Transverse colon (tissue), 4 donors: Measurements from ENCODE around the gene SHLD1. TPM values are rescaled to one million over a fixed set of nuclear protein-coding genes. Genes with fewer than 3 reads are reported as not detected.

Experiments
- DNase-seq: peaks from one replicate; pipeline ENCODE4 v3.0.0-alpha.2; 2019
- H3K27ac ChIP-seq, 4 donors: fragments of 200-600 bp; sonication (generic); 2 replicates each; pipeline ENCODE4 v1.5.1; 2016 to 2018; ENCODE audit warnings: inconsistent platforms in 4 of 4
- H3K27me3 ChIP-seq: fragments of 200-600 bp; sonication (generic); 2 replicates; pipeline ENCODE4 v1.5.1; 2017; ENCODE audit warnings: inconsistent platforms
- H3K36me3 ChIP-seq, 4 donors: fragments of 200-600 bp; sonication (generic); 2 replicates each; pipeline ENCODE4 v1.5.1; 2017 to 2019; ENCODE audit warnings: inconsistent platforms in 4 of 4
- H3K4me1 ChIP-seq, 4 donors: fragments of 200-600 bp; sonication (generic); 2 replicates each; pipeline ENCODE4 v1.5.1; 2017 to 2020; ENCODE audit warnings: inconsistent platforms in 4 of 4
- H3K4me3 ChIP-seq, 4 donors: fragments of 200-600 bp; sonication (generic); 1 replicate in 1 of 4; 2 replicates in 3 of 4; pipeline versions ENCODE4 v1.5.1 to v1.6.1; 2017 to 2019; ENCODE audit warnings: inconsistent platforms in 4 of 4
- H3K9me3 ChIP-seq, 2 donors: fragments of 200-600 bp; sonication (generic); 2 replicates each; pipeline ENCODE4 v1.5.1; 2017 to 2019; ENCODE audit warnings: inconsistent platforms in 2 of 2
- EP300 ChIP-seq: sonication (generic); formaldehyde crosslinking; IDR thresholded peaks from one replicate; pipeline ENCODE4 v1.6.1; 2017; ENCODE audit warnings: antibody characterized with exemption, low read depth
- POLR2A ChIP-seq: fragments of 450-650 bp; IDR thresholded peaks from one replicate; pipeline ENCODE4 v1.6.1; 2016; ENCODE audit warnings: antibody characterized with exemption, mild to moderate bottlenecking, moderate library complexity
- POLR2AphosphoS5 ChIP-seq, 3 donors: sonication (generic); formaldehyde crosslinking; IDR thresholded peaks; one replicate each; pipeline ENCODE4 v1.6.1; 2016; ENCODE audit warnings: antibody characterized with exemption in 3 of 3
- WGBS, 2 donors: methylation state at CpG; one replicate each; pipeline ENCODE4 v1.1.5; 2018; ENCODE audit warnings: low coverage in 1 of 2; 5-methylcytosine and 5-hydroxymethylcytosine counted together
- in situ Hi-C, 4 donors: fragments of 200-750 bp; cut with MboI; loops; one replicate each; pipeline versions ENCODE4 v1.15.0 to v1.15.1; 2017; ENCODE audit warnings: low sequenced_read_pairs in 3 of 4, low pct_ligation_motif_present in 1 of 4, low pct_unique_long_range_greater_than_20kb in 1 of 4
- intact Hi-C: fragments of 100-400 bp; cut with DNase I; formaldehyde crosslinking; loops from one replicate; pipeline ENCODE4 v1.15.1; 2023; ENCODE audit warnings: low total_unique reads
- small RNA-seq, 4 donors: library from RNA; depleted of rRNA; stranded (forward); fragments of <200 nt; gene quantifications; one replicate each; pipeline ENCODE3, GENCODE V24; 2016
- total RNA-seq, 4 donors: library from RNA; depleted of rRNA; stranded (reverse); fragments of >200 nt; gene quantifications; one replicate each; pipeline ENCODE4 v1.1.0, GENCODE V29; 2016
- TF ChIP-seq, protein P1 (sequence below), 5 experiments: fragments of 200-600 bp in 3 of 5; fragments of 450-650 bp in 2 of 5; sonication (generic) in 3 of 5; IDR thresholded peaks; 1 replicate in 2 of 5; 2 replicates in 3 of 5; pipeline ENCODE4 v1.5.1; 2016 to 2017; ENCODE audit warnings: antibody characterized with exemption in 5 of 5, inconsistent platforms in 3 of 5, mild to moderate bottlenecking in 2 of 5, moderate library complexity in 1 of 5

Gene SHLD1
- total RNA-seq, 4 donors from 2014 or later = 3.0 to 43.8 (median 6.8) TPM; not detected in 1

DNA sequence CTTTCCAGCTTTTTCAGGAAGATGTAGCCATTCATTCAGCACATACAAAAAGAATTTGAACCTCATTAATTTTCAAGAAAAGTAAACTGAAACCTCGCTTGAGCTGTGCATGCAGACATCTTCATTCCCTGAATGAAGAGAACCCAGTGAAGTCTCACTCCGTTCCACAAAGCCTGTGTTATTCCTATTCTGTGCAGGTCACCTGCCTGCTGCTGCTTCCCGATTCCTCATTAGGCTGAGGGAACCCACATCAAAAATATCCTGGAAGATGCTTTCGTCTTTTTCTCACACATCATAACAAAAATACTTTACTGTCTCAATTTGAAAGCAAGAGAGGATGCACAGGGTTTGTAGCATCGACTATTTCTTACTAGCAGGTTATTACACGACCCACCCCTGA, 160.0 kb downstream of the SHLD1 start:
- Histone ChIP-seq H3K4me1 (peaks cover 0 to 10% (median 6%) of the 10 kb centered on the region in 4 donors), H3K9me3 (no peaks in the 10 kb centered on the region), H3K27ac (no peak overlapping the region), H3K4me3 (no peak overlapping the region), H3K27me3 (peaks cover 72% of the 10 kb centered on the region), H3K36me3 (no peaks in the 10 kb centered on the region)
- DNase-seq = no peak
- WGBS, 2 donors = 48 to 55% methylated on average over 5 to 6 of the region's 6 CpGs
- no peak for TF ChIP-seq POLR2A
- no peak for TF ChIP-seq EP300
- TF ChIP-seq, protein P1, sequence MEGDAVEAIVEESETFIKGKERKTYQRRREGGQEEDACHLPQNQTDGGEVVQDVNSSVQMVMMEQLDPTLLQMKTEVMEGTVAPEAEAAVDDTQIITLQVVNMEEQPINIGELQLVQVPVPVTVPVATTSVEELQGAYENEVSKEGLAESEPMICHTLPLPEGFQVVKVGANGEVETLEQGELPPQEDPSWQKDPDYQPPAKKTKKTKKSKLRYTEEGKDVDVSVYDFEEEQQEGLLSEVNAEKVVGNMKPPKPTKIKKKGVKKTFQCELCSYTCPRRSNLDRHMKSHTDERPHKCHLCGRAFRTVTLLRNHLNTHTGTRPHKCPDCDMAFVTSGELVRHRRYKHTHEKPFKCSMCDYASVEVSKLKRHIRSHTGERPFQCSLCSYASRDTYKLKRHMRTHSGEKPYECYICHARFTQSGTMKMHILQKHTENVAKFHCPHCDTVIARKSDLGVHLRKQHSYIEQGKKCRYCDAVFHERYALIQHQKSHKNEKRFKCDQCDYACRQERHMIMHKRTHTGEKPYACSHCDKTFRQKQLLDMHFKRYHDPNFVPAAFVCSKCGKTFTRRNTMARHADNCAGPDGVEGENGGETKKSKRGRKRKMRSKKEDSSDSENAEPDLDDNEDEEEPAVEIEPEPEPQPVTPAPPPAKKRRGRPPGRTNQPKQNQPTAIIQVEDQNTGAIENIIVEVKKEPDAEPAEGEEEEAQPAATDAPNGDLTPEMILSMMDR (IDR thresholded peaks at IDR 0.05) = no peak
- in situ Hi-C loops = no loop called here
- intact Hi-C loops = no loop called here

DNA sequence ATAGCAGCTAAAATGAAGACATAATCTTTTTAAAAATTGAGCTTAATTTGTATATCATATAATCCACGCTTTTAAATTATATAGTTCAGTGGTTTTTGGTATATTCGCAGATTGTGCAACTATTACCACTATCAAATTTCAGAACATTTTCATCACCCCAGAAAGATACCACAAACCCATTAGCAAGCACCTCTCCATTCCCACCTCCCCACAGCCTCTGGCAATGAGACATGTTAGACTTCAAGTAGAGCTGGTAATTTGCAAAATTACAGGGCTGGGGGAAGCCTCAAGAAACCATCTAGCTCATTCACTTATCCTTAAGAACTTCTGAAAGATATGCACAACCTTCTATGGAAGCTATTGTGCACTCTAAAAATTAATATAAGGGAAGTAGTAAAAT, 163.0 kb downstream of the SHLD1 start:
- in situ Hi-C loops (no loop called here), intact Hi-C loops (no loop called here)
- H3K9me3 ChIP-seq = no peaks in the 10 kb centered on the region
- TF ChIP-seq, protein P1 (IDR thresholded peaks at IDR 0.05) = no peak
- TF ChIP-seq POLR2A (no peak), POLR2AphosphoS5 (IDR thresholded peaks at IDR 0.05) (no peak), EP300 (no peak)
- H3K27ac ChIP-seq = no peak overlapping the region
- no peaks in the 10 kb centered on the region for H3K36me3 ChIP-seq
- no peak for DNase-seq
- H3K4me3 ChIP-seq = no peak overlapping the region
- WGBS, 2 donors = 87 to 91% methylated on average over 2 of the region's 2 CpGs
- peaks cover 65% of the 10 kb centered on the region for H3K27me3 ChIP-seq
- peaks cover 0 to 10% (median 6%) of the 10 kb centered on the region in 4 donors for H3K4me1 ChIP-seq

Small RNA genes lying within 50 kb of the gene (small RNA-seq; reads per million reads assigned to genes)
- gene RNU1-55P = 0 reads per million in 4 donors

Other genes with a start within 250 kb of the SHLD1 start
- 10 to 100 TPM; 15.2 to 26.9 (median 20.9) TPM for gene GPCPD1, start 139.4 kb upstream of the SHLD1 start, total RNA-seq
- 1 to 10 TPM in 1 of 4 donors, under 1 TPM in 1, not detected in 2; 0.95 to 4.4 TPM for gene CHGB, start 161.1 kb downstream of the SHLD1 start, total RNA-seq
- 1 to 10 TPM in 3 of 4 donors, under 1 TPM in 1; 1.00 to 9.4 (median 4.3) TPM for gene TRMT6, start 200.1 kb downstream of the SHLD1 start, total RNA-seq
- gene MCM8, start 200.3 kb downstream of the SHLD1 start, total RNA-seq = 1 to 10 TPM; 2.6 to 8.6 (median 4.7) TPM